GM23248 (cell line): ENCODE data around the gene OSBP2. TPM values are rescaled to one million over a fixed set of nuclear protein-coding genes. Genes with fewer than 3 reads are reported as not detected.

Experiments
- DNase-seq: peaks from one replicate; pipeline ENCODE4 v3.0.0-alpha.2; 2015
- H2AFZ ChIP-seq: fragments of 200-600 bp; sonication (generic); 2 replicates; pipeline ENCODE4 v1.6.1; 2016; ENCODE audit warnings: antibody characterized with exemption
- H3F3A ChIP-seq: fragments of 200-600 bp; sonication (generic); 2 replicates; pipeline ENCODE4 v1.6.1; 2016; ENCODE audit warnings: mild to moderate bottlenecking, antibody characterized with exemption, mixed run types; ENCODE audit not compliant: insufficient read depth
- H3K27ac ChIP-seq: fragments of 200-600 bp; sonication (generic); 2 replicates; pipeline ENCODE4 v1.5.1; 2016; ENCODE audit warnings: mild to moderate bottlenecking
- H3K27me3 ChIP-seq: fragments of 200-600 bp; sonication (generic); replicated peaks from 2 replicates; pipeline ENCODE4 v1.6.1; 2016; ENCODE audit warnings: mild to moderate bottlenecking; ENCODE audit not compliant: insufficient read depth
- H3K36me3 ChIP-seq: fragments of 200-600 bp; sonication (generic); 2 replicates; pipeline ENCODE4 v1.6.1; 2016; ENCODE audit warnings: low read depth, mild to moderate bottlenecking
- H3K4me1 ChIP-seq: fragments of 200-600 bp; sonication (generic); 2 replicates; pipeline ENCODE4 v1.6.1; 2016; ENCODE audit warnings: mild to moderate bottlenecking; ENCODE audit not compliant: insufficient read depth
- H3K4me2 ChIP-seq: fragments of 200-600 bp; sonication (generic); one replicate; pipeline ENCODE4 v1.6.1; 2016; ENCODE audit warnings: mild to moderate bottlenecking; ENCODE audit not compliant: unreplicated experiment
- H3K4me3 ChIP-seq: fragments of 200-600 bp; sonication (generic); 2 replicates; pipeline ENCODE4 v1.5.1; 2016; ENCODE audit warnings: mild to moderate bottlenecking
- H3K79me2 ChIP-seq: fragments of 200-600 bp; sonication (generic); 2 replicates; pipeline ENCODE4 v1.6.1; 2016; ENCODE audit warnings: mild to moderate bottlenecking; ENCODE audit not compliant: insufficient read depth
- H3K9ac ChIP-seq: fragments of 200-600 bp; sonication (generic); 2 replicates; pipeline ENCODE4 v1.6.1; 2016; ENCODE audit warnings: mild to moderate bottlenecking
- H3K9me2 ChIP-seq: fragments of 200-600 bp; sonication (generic); 2 replicates; pipeline ENCODE4 v1.6.1; 2016; ENCODE audit warnings: mixed run types, mild to moderate bottlenecking, moderate library complexity; ENCODE audit not compliant: insufficient read depth
- H3K9me3 ChIP-seq: fragments of 200-600 bp; sonication (generic); one replicate; pipeline ENCODE4 v1.6.1; 2017; ENCODE audit warnings: low read depth
- H4K20me1 ChIP-seq: fragments of 200-600 bp; sonication (generic); 2 replicates; pipeline ENCODE4 v1.6.0; 2016; ENCODE audit not compliant: insufficient read depth
- EZH2 ChIP-seq: fragments of 200-600 bp; sonication (generic); IDR thresholded peaks from 2 replicates; pipeline ENCODE4 v1.6.1; 2018; ENCODE audit warnings: antibody characterized with exemption, mild to moderate bottlenecking; ENCODE audit not compliant: insufficient read depth, poor library complexity, severe bottlenecking
- EZH2phosphoT487 ChIP-seq: fragments of 200-600 bp; sonication (generic); IDR thresholded peaks from 2 replicates; pipeline ENCODE4 v1.6.1; 2018; ENCODE audit warnings: antibody characterized with exemption, moderate library complexity, mild to moderate bottlenecking, low read depth; ENCODE audit not compliant: insufficient read depth
- WGBS, 2 experiments: methylation state at CpG; one replicate each; pipeline ENCODE4 v1.1.6; 2015 to 2017; ENCODE audit warnings: low lambda C conversion rate in 2 of 2, low coverage in 1 of 2; ENCODE audit errors: missing lambda C conversion rate in 2 of 2; 5-methylcytosine and 5-hydroxymethylcytosine counted together
- in situ Hi-C: fragments of 300-500 bp; cut with MboI; formaldehyde crosslinking; loops from 2 replicates; pipeline ENCODE4 v1.15.0; 2020
- polyA plus RNA-seq: library from polyadenylated mRNA; unstranded; fragments of >200 nt; fragmentation: Nextera tagmentation; extraction: Ambion mirVana; gene quantifications from 2 replicates; pipeline ENCODE4 v1.2.1, GENCODE V29; 2016
- total RNA-seq: library from RNA; depleted of rRNA; stranded (reverse); fragments of >200 nt; shearing (Covaris generic); gene quantifications from 2 replicates; pipeline ENCODE4 v1.2.3, GENCODE V29; 2014

Gene OSBP2
- total and polyA plus RNA-seq, 2 experiments from 2014 or later, result 1.1 to 1.3 TPM

DNA sequence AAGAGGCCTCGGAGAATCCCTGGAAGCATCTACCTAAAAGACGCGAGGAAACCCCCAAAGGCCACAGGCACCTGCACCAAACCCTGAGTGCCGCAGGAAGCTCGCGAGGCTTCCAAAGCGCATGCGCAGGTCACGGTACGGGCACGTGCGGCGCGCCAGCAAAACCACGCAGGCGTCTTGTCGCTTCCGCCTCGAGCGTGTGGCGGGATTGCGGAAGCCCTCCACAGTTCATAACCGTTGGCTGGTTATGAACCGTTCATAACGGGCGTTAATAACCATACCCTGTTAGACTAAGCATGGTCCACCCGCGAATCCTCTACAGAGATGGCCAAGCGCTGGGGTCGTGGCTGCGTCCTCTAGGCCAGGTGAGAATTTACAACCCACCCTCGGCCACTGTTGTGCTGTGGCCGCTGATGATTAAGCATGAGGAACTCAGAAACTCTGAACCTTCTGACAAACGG is 227.5 kb downstream of the OSBP2 start:
- H3K27me3 ChIP-seq, result no peaks in the 10 kb centered on the region
- peak overlapping the region; percentile 95 for H2AFZ ChIP-seq
- in situ Hi-C loops, result loop anchor here (5.0 kb wide), 1 partner anchor 160 kb away; no protein-coding TSS in a partner anchor
- H3K36me3 ChIP-seq, result no peaks in the 10 kb centered on the region
- TF ChIP-seq EZH2phosphoT487 (no peak), EZH2 (no peak)
- H3K4me3 ChIP-seq, result peak overlapping the region; percentile 76
- no peaks in the 10 kb centered on the region for H4K20me1 ChIP-seq
- 42 to 53% methylated on average over 33 to 34 of the region's 34 CpGs for WGBS, 2 experiments
- no peak overlapping the region for H3K27ac ChIP-seq
- H3F3A ChIP-seq, result peaks cover 12% of the 10 kb centered on the region; the same call in 1 of the 2 replicates
- peak overlapping the region; percentile 88 for H3K4me2 ChIP-seq
- H3K9me3 ChIP-seq, result no peaks in the 10 kb centered on the region
- DNase-seq, result peak; percentile 69
- peaks cover 14% of the 10 kb centered on the region for H3K4me1 ChIP-seq
- no peaks in the 10 kb centered on the region for H3K79me2 ChIP-seq
- H3K9me2 ChIP-seq, result no peaks in the 10 kb centered on the region
- H3K9ac ChIP-seq, result peak overlapping the region; percentile 54

DNA sequence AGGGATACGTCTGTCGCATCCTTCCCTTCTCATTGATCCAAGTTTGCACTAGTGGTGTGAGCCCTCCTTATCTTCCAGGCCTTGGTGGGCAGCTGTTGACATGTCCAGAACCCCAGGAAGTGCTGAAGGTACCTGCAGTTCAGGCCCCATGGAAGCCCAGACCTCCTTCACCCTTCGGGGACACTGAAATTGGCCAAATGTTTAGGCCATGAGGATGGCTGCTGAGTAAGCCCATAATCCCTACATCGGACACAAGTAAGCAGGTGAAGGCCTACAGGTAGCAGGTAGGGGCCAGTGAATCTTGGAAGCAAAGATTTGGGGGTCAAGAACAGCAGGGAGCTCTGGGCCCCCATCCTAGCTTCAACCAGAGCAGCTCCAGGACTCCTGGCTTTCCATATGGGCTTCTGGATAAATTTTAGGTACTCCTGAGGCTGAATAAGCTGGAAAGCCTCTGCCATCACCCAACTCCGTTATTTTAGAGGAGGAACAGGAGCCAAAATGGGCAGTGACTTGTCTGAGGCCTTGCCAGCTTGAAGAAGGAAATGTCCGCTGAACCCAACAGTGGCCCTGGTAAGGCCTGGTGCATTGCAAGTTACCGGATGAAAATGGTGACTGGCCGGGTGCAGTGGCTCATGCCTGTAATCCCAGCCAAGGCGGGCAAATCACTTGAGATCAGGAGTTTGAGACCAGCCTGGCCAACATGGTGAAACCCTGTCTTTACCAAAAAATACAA is 228.7 kb downstream of the OSBP2 start:
- Histone ChIP-seq H3K36me3 (peaks cover under 1% of the 10 kb centered on the region; the same call in 1 of the 2 replicates), H4K20me1 (no peaks in the 10 kb centered on the region), H3K4me2 (no peak overlapping the region), H3K9ac (no peak overlapping the region), H3K4me3 (no peak overlapping the region), H3K4me1 (peaks cover 14% of the 10 kb centered on the region), H3K9me3 (no peaks in the 10 kb centered on the region), H3K27ac (no peak overlapping the region), H2AFZ (no peak overlapping the region), H3K27me3 (no peaks in the 10 kb centered on the region), H3K9me2 (no peaks in the 10 kb centered on the region), H3F3A (peaks cover 12% of the 10 kb centered on the region; the same call in 1 of the 2 replicates), H3K79me2 (no peaks in the 10 kb centered on the region)
- WGBS, 2 experiments, result 86 to 89% methylated on average over 9 of the region's 9 CpGs
- DNase-seq, result no peak
- in situ Hi-C loops, result loop anchor here (5.0 kb wide), 1 partner anchor 161 kb away; no protein-coding TSS in a partner anchor
- TF ChIP-seq EZH2 (no peak), EZH2phosphoT487 (no peak)

DNA sequence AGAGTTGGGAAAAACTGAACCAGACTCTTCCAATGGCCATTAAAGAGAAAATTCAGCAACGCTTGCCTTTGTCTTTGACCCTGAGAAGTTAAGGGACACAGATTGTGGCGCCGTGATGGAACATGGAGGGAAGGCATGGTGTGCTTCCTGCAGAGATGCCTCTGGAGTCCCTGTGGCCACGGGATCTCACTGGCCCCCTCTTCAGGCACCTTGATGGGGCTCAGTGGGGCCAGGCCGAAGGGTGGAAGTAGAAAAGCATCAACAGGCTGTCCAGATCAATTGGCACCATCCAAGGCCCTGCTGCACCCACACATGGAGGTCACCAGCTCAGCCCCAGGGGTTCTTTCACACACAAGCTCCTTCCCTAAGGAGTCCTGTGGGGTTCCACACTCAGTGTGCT is 231.0 kb downstream of the OSBP2 start:
- H4K20me1 ChIP-seq, result 0 out of 2 replicates have a peak, but pooled peaks cover 5% of the 10 kb centered on the region
- peaks cover 12% of the 10 kb centered on the region; the same call in 1 of the 2 replicates for H3F3A ChIP-seq
- TF ChIP-seq EZH2phosphoT487 (no peak), EZH2 (no peak)
- 77 to 86% methylated on average over 5 of the region's 5 CpGs for WGBS, 2 experiments
- H3K9me2 ChIP-seq, result no peaks in the 10 kb centered on the region
- H3K79me2 ChIP-seq, result no peaks in the 10 kb centered on the region
- H3K4me3 ChIP-seq, result no peak overlapping the region
- no peak overlapping the region for H2AFZ ChIP-seq
- no peak overlapping the region for H3K4me2 ChIP-seq
- no peaks in the 10 kb centered on the region for H3K27me3 ChIP-seq
- H3K27ac ChIP-seq, result no peak overlapping the region
- no peak for DNase-seq
- in situ Hi-C loops, result no loop called here
- H3K4me1 ChIP-seq, result peaks cover 11% of the 10 kb centered on the region
- peaks cover 11% of the 10 kb centered on the region for H3K36me3 ChIP-seq
- no peak overlapping the region for H3K9ac ChIP-seq
- H3K9me3 ChIP-seq, result no peaks in the 10 kb centered on the region

DNA sequence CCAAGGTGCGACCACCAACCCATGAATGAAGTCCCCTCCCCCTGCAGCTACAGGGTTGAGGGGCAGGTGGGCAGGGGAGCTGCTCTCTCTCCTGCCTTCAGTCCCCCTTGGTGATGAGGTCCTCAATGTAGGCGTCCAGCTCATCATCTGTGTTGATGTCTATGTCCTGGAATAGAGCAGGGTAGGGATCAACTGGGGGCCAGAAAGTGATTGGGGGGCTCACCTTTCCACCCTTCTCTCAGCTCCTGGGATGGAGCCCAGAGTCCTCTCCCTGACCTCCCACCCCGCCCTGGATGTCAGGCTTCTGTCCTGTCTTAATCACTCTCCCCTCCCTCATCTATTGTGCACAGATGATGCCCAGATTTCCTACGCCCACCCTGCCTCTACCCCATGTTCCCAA is 232.0 kb downstream of the OSBP2 start:
- TF ChIP-seq EZH2phosphoT487 (no peak), EZH2 (no peak)
- H3F3A ChIP-seq, result peaks cover 5% of the 10 kb centered on the region; the same call in 1 of the 2 replicates
- no peak for DNase-seq
- peaks cover 18% of the 10 kb centered on the region for H3K36me3 ChIP-seq
- no peaks in the 10 kb centered on the region for H3K9me2 ChIP-seq
- no peak overlapping the region for H3K27ac ChIP-seq
- no peak overlapping the region for H2AFZ ChIP-seq
- no peaks in the 10 kb centered on the region for H3K9me3 ChIP-seq
- H3K4me2 ChIP-seq, result no peak overlapping the region
- 81 to 92% methylated on average over 4 of the region's 4 CpGs for WGBS, 2 experiments
- no peak overlapping the region for H3K4me3 ChIP-seq
- in situ Hi-C loops, result no loop called here
- H3K4me1 ChIP-seq, result peaks cover under 1% of the 10 kb centered on the region; the same call in 1 of the 2 replicates
- no peaks in the 10 kb centered on the region for H3K27me3 ChIP-seq
- H4K20me1 ChIP-seq, result 0 out of 2 replicates have a peak, but pooled peaks cover 5% of the 10 kb centered on the region
- H3K9ac ChIP-seq, result no peak overlapping the region
- no peaks in the 10 kb centered on the region for H3K79me2 ChIP-seq
